Measurements from ENCODE around the gene PRRC2A. TPM values are rescaled to one million over a fixed set of nuclear protein-coding genes. Genes with fewer than 3 reads are reported as not detected.

PRRC2A gene
- total RNA-seq = 19.7 and 31.1 TPM in 2 replicates

DNA sequence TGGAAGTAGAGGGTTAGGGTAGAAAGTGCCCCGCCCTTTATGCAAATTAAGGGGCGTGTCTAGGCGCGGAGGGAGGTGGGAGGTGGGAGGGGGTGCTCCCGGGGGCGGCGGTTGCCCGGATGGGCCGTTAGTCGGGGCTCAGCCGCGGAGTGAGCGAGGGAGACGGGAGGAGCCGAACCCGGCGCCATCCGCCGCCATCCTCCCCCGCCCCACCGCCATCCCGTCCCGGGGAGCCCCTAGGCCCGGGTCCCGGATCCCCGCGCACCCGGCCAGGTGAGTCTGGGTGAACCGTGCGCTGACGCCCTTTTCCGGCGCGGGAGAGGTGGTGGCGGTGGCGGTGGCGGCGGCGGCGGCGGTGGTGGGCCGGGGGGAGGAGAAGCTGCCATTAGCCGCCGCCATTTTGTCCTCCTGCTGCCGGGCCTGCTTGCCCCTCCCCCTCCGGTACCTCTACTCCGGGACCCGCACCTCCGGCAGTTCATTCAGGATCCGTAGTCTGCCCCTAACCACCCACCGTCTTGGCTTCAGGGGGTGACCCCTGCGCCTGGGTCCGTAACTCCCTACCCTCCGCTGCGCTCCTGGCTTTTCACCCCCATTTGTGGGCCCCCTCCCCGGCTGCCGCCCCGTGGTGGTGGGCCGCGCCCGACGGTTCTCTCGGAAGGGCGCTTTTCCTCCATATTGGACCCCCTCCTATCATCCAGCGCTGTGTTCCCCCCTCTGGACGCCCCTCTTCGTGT lies at the start of gene PRRC2A:
Gene PRRC2A, plus strand, starts transcription at position 130 of the 734 bp plus-strand sequence. CDS start 2,075 bp downstream, outside the sequence.

DNA sequence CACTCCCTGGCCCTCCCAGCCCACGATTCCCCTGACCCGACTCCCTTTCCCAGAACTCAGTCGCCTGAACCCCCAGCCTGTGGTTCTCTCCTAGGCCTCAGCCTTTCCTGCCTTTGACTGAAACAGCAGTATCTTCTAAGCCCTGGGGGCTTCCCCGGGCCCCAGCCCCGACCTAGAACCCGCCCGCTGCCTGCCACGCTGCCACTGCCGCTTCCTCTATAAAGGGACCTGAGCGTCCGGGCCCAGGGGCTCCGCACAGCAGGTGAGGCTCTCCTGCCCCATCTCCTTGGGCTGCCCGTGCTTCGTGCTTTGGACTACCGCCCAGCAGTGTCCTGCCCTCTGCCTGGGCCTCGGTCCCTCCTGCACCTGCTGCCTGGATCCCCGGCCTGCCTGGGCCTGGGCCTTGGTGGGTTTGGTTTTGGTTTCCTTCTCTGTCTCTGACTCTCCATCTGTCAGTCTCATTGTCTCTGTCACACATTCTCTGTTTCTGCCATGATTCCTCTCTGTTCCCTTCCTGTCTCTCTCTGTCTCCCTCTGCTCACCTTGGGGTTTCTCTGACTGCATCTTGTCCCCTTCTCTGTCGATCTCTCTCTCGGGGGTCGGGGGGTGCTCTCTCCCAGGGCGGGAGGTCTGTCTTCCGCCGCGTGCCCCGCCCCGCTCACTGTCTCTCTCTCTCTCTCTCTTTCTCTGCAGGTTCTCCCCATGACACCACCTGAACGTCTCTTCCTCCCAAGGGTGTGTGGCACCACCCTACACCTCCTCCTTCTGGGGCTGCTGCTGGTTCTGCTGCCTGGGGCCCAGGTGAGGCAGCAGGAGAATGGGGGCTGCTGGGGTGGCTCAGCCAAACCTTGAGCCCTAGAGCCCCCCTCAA lies 48.2 kb upstream of the PRRC2A start, which contains the start of gene LTA:
Gene LTA, plus strand, starts transcription at position 249 of the 871 bp plus-strand sequence. Its CDS starts 454 bp downstream, at position 703.

DNA sequence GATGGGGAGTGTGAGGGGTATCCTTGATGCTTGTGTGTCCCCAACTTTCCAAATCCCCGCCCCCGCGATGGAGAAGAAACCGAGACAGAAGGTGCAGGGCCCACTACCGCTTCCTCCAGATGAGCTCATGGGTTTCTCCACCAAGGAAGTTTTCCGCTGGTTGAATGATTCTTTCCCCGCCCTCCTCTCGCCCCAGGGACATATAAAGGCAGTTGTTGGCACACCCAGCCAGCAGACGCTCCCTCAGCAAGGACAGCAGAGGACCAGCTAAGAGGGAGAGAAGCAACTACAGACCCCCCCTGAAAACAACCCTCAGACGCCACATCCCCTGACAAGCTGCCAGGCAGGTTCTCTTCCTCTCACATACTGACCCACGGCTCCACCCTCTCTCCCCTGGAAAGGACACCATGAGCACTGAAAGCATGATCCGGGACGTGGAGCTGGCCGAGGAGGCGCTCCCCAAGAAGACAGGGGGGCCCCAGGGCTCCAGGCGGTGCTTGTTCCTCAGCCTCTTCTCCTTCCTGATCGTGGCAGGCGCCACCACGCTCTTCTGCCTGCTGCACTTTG lies 45.1 kb upstream of the PRRC2A start, which contains the start of gene TNF:
Gene TNF, plus strand, starts transcription at position 231 of the 567 bp plus-strand sequence. Its CDS starts 177 bp downstream, at position 408.

DNA sequence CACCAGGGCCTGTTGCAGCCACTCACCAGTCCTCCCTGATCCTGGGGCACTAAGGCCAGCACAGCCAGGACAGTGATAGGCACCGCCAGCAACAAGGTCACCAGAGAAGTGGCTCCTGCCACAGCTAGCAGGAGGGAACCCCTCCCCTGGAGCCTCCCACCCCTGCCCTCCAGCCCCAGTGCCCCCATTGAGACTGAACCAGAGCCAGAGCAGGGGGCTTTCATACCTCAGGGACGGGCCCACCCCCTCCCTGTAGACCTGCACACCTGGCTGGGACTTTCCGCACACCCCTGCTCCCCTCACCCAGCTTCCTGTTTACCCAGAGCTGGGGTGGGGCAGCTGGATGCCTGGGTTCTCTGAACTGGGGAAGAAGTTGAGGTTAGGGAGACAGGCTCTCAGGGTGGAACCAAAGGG lies 38.3 kb upstream of the PRRC2A start, which contains the start of gene LTB:
Gene LTB, minus strand, starts transcription at position 195 of the 414 bp plus-strand sequence. Its CDS starts 7 bp downstream, at position 188.

DNA sequence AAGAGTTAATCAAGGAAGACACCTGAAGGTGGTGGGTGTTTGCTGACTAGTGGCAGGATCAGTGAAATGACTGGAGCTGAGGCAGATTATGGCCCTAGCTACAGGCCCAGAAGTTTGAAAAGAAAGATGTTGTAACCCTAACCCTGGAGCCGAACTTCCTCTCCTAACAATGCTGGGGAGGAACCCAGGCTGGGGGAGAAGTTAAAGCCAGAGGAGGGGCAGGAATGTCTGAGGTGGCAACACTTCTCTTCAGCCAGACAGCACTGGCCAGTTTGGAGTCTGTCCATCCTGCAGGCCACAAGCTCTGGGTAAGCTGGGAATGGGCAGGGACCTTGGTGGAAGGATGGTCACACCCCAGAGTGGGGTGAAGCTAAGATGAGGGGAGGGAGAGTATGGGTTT lies 34.5 kb upstream of the PRRC2A start, which contains the start of gene LST1:
Gene LST1, plus strand, starts transcription at position 270 of the 400 bp plus-strand sequence. CDS start 1,023 bp downstream, outside the sequence.

DNA sequence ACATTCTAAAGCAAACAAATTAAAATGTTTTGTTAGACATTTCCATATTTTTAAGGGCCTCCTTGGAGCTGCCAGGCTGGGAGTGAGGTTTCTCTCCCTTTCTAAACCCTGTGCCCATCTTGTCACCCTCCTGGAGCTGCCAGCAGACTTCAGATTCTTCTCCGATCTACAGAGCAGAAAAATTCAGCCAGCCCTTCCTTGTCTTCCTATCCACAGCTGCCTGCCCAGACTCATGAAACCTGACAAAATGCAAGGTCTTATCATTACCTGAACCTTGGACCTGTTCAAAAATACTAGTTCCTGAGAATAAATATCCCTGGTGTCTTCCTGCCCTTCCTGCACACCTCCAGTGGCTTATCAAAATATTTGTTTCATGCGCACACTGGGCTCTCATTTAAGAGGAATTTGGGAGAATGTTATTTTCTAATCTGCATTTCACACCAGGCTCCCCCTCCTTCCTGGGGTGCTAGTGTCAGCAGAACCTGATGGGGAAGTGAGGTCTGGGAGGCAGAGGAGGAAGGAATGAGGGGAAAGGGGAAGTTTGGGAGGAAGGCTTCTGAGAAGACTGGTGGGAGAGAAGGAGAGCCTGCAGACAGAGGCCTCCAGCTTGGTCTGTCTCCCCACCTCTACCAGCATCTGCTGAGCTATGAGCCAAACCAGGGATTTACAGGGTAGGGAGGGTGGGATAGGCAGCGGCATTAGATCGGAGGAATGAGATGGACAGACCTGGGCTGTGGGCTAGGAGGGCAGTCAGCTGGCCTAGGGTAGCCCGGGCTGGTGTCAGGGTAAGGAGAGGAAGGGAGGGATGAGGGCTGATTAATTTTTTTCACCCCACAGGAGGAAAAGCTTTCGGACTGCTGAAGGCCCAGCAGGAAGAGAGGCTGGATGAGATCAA lies 5.6 kb upstream of the PRRC2A start, which contains the start of gene AIF1:
Gene AIF1, plus strand, starts transcription at position 551 of the 895 bp plus-strand sequence. Its CDS starts 96 bp downstream, at position 647.

DNA sequence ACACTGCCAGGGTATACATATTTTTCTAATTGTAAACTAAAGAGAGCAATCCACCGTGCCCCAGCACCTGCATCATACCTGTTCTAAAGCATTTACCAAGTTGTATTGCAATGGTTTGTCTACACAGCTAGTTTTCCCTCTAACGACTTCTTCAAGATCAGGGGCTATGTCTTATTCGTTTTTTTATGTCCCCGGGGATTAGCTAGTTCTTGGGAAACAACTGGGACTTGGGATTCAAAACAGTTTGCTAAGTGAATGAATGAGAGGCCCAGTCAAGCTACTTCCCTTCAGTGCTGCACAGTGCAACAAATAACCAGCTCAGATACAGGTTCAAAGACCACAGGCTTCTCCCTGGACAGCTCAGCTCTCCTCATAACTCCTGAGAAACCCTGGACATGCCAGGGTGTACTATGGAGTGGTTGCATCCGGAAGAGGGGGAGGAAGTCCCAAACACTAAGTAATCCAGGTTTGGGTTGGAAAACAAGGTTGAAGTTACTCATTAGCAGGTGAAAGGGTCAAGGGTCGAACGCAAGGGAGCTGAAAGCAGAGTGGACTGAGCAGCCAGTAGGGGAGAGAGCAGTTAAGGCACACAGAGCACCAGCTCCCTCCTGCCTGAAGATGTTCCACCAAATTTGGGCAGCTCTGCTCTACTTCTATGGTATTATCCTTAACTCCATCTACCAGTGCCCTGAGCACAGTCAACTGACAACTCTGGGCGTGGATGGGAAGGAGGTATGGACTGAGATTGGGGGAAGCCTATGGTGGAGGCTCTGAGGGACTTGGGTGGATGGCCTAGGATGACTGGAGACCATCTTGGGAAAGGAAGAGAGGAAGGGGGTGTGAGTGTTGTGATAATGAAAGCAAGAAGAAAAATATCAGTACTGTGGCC lies 35.1 kb downstream of the PRRC2A start, which contains the start of gene APOM:
Gene APOM, plus strand, starts transcription at position 546 of the 889 bp plus-strand sequence. Its CDS starts 73 bp downstream, at position 619.

DNA sequence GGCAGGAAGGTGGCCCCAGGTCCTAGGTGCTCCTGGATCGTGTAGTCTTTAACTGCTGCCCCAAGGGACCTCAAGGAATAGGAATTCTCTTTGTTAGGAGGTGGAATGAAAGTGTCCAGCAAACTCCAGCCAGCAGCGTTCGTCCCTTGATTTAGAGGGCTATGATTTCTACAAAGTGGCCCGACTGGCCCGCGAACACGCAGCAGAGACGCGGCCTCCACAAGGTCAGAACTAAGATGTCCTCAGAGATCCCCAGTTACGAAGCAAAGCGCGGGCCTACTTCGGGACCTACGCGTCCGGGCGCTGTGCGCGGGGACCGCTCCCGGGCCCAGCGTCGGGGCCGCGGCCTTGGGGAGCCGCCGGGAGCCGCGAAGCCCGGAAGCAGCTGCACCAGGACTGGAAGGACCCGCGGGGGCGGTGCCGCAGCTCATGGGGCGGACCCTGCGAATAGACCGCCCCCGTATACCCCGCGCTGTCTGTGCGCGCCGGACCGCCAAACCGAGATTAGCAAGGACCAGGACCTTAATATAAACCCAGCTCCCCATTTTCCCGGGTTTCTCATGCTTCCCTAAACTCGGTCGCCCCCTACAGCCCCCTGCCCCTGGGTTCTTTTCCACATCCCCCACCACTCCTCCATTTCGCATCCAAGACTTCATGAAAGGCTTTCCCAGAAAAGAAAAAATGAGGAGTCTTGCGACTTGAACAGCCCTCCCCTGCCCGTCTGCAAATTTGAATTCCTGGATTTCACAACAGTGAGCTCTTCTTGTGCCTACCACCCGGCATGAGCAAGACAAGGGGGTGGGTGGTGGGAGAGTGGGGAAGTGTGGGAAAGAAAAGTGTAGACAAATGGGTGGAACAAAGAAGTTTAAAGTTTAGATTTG lies 40.1 kb downstream of the PRRC2A start, which contains the start of gene C6orf47:
Gene C6orf47, minus strand, starts transcription at position 398 of the 881 bp plus-strand sequence. CDS start 831 bp downstream, outside the sequence.

DNA sequence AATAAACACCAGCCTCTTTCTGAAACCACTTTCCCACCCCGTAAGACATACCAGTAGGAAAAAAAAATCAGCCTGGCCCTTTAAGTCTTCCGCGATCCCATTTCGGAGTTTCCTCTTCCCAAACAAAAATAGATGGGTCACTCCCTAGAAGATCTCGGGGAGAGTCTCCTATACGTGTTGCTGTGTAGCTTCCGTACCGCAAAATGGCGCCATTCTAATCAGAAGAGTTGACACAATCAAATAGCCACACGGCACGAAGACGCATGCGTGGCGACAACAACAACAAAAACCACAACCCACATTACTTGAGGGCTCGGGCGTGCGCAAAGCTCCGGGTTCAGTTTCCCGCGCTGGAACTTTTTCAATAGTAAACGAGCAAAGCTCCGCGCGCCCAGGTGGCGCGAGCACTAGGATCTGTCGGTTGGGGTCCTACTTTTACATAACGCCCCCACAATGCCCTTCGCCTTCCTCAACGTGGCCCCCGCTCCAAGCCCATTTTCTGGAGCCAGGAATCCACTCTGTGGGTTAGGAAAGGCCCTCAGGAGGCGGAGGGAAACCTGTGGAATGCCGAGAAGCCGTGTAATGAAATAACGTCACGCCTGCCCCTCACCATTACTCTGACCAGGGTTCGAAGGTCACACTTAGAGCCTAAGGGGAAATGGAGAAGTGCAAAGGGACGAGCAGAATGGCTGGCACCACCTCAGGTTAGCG lies 44.4 kb downstream of the PRRC2A start, which contains the start of gene GPANK1:
Gene GPANK1, minus strand, starts transcription at position 208 of the 711 bp plus-strand sequence. CDS start 519 bp downstream, outside the sequence.

DNA sequence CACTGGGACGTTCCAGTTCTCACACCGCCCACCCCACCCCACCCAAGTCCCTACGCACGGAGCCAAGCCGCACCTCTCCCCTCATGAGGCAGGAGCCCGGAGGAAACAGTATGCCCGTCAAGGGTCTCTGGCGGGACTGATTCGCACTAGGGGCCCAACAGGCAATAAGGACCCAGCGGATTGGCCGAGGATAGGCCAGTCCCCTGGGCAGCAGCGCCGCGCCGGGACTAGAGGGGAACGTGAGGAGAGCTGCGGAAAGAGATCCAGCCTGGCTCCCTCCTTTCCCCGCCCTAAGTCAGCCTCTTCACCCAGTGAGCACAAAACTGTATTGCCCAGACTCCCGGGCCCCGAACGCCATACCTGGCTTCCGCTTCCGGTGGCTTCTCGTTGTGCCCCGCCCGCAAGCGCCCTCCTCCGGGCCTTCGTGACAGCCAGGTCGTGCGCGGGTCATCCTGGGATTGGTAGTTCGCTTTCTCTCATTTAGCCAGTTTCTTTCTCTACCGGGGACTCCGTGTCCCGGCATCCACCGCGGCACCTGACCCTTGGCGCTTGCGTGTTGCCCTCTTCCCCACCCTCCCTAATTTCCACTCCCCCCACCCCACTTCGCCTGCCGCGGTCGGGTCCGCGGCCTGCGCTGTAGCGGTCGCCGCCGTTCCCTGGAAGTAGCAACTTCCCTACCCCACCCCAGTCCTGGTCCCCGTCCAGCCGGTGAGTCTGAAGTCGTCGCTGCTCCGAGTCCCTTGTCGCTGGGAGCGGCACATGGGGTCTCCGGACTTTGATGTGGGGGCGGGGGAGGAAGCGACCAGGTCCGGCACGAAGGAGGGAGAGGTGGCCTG lies 45.2 kb downstream of the PRRC2A start, which contains the start of gene CSNK2B:
Gene CSNK2B, plus strand, starts transcription at position 580 of the 836 bp plus-strand sequence. CDS start 752 bp downstream, outside the sequence.

DNA sequence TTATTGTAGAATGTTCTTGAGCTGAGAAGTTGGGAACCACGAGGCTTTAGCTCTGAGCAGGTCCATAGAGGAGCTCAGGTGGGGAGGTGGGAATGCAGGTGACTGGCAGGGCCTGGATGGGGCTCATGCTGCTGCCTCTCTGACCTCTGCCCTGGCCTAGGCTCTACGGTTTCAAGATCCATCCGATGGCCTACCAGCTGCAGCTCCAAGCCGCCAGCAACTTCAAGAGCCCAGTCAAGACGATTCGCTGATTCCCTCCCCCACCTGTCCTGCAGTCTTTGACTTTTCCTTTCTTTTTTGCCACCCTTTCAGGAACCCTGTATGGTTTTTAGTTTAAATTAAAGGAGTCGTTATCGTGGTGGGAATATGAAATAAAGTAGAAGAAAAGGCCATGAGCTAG lies 49.2 kb downstream of the PRRC2A start, which contains the start of gene LY6G5B:
Gene LY6G5B, plus strand, starts transcription at position 301 of the 400 bp plus-strand sequence. CDS start 975 bp downstream, outside the sequence.

DNA sequence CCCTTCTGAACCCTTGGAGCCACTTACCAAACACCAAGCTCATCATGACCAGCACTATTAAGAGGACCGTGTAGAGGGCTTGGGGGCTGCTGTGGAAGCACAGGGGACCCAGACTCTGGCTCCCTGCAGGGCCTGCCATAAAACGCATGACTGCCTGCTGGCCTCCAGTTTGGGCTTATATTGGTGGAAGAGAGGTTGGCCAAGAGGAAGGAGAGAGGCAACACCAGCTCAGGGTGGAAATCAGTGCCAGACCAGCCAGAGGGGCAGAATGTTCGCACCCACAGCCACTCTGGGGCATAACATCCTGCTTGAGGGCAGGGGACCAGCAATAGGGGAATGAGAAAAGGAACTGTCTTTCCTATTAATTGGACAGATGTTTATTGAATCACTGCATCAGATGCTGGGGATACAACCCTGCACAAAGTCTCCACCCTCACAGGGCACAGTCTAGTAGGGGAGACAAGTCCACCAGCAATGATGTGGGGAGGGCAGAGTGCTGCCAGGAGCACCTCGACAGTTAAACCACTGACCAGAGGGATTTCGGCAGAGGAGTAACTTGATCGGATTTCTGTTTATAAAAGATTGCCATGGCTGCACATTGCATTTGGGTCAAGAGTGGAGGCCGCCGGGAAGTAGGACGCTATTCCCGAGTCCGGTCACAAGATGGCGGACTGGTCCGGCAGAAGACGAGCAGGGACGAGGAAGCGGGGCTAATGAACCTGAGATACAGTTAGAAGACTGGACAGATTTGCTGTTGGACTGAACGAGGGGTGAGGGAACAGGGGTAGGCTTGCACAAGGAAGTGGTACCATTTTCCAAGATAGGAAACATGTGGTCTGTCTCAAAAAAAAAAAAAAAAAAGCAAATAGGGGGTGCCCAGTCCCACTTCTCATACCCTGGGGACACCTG lies 60.0 kb downstream of the PRRC2A start, which contains the start of gene LY6G5C:
Gene LY6G5C, minus strand, starts transcription at position 842 of the 909 bp plus-strand sequence. Its CDS starts 694 bp downstream, at position 148.

